C4-2B (cell line): ENCODE data around the gene YIPF5.

ENCODE experiments used
- H3K27ac ChIP-seq: fragments of 450-650 bp; 2 replicates; pipeline ENCODE4 v1.5.1; 2017
- ZFX ChIP-seq: fragments of 450-650 bp; IDR thresholded peaks from 2 replicates; pipeline ENCODE4 v1.6.1; 2017
- TF ChIP-seq, protein P1 (sequence below): fragments of 450-650 bp; conservative IDR thresholded peaks from 2 replicates; pipeline ENCODE4 v1.5.1; 2017; ENCODE audit warnings: mild to moderate bottlenecking

Gene YIPF5

DNA sequence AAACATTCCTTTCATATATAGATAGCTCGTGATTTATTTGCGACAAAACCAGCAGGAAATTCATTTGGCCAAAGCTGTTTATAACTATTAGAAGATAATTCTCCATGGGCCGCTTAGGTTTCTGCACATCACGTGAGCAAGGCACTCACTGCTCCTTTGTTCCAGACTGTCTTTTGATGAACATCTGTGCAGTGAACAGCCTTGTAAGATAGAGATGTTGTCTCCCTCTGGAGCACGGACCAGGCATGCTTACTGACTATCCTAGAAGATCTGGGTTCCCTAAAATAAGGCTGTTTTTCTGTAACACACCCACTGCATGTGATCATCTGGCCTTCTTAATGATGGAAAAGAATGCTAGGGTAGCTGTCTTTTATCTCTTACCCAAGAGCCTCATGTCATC, 30.9 kb downstream of the YIPF5 start:
- no peak overlapping the region for H3K27ac ChIP-seq
- no peak for TF ChIP-seq ZFX
- TF ChIP-seq, protein P1, sequence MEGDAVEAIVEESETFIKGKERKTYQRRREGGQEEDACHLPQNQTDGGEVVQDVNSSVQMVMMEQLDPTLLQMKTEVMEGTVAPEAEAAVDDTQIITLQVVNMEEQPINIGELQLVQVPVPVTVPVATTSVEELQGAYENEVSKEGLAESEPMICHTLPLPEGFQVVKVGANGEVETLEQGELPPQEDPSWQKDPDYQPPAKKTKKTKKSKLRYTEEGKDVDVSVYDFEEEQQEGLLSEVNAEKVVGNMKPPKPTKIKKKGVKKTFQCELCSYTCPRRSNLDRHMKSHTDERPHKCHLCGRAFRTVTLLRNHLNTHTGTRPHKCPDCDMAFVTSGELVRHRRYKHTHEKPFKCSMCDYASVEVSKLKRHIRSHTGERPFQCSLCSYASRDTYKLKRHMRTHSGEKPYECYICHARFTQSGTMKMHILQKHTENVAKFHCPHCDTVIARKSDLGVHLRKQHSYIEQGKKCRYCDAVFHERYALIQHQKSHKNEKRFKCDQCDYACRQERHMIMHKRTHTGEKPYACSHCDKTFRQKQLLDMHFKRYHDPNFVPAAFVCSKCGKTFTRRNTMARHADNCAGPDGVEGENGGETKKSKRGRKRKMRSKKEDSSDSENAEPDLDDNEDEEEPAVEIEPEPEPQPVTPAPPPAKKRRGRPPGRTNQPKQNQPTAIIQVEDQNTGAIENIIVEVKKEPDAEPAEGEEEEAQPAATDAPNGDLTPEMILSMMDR: no peak

DNA sequence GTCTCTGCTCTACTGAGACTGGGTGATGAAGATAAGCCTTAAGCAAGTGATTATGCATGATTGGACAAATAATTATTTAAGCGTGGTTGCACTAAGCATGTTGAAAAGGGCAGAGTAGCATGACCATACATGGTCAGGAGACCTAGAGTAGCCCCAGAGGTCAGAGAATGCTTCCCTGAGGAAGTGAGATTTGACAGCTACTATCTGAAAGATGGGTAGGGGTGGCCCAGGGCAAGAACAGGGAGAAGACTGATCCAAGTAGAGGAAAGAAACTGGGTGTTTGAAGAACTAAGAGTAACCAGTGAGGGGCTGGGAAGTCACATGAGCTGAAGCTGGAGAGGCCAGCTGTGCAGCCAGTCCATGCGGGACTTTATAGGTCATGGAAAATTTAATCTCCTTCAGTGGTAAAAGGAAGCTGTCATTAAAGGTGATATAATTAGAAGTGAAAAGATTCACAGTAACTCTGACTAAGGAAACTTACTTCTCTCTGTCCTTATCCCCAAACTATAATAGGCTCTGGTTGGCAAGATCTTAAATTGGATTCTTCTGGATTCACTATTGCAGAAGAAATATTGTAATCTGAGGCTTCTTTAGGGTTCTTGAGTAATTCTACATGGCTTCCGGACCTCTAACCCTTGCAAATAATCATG, 35.2 kb downstream of the YIPF5 start:
- no peak for TF ChIP-seq ZFX
- TF ChIP-seq, protein P1: no peak
- no peak overlapping the region for H3K27ac ChIP-seq

DNA sequence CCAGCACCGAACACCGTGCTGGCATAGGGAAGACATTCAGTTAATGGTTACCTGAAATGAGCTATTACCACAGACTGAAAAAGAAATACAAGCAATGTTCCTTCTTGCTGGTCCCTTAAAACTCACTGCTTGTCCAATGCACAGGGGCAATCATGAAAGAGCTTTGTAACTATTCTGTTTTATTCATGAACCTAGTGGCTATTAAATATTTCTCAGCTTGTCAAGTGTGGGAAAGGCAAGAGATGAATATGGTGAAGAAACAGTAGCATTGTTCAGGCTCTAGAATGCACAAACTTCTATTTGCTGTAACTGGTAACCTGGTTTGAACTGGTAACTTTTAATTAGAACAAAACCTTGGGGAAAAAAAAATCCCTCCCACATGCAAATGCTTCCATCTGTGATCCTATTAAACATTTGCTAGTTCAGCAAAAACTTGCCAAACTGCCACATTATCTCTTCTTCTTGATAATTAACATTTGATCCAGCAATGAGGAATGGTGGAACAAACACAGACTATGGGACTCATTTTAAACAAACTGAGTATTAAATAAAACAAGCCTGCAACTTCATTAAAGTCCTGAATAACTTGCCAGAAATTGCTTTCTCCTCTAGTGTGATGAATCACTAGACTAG, 36.1 kb downstream of the YIPF5 start:
- H3K27ac ChIP-seq: no peak overlapping the region
- TF ChIP-seq ZFX: no peak
- TF ChIP-seq, protein P1: no peak

DNA sequence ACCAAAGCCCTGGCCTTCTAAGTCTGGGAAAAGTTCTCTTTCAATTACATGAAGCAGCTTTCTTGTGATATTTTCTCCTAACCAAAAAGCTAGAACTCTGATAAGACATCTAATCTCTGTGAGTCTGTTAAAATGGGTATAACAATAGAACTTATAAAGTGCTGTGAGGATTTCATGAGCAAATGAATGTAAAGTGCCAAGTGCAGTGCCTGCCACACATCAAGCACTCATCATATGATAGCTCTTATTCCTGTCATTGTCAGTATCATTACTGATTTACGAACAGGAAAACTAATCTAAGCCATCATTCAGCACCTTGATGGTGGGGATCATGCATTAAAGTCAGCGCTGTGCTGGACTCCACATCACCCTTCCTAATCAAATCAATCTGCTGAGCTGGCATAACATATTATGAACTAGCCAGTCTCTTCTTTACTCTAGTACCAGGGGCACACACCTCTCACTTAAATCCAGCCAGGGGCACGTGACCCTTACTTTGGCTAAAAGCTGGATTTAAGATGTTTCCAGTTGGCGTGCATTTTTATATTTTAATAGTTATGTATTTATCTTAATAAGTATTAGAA, 37.3 kb downstream of the YIPF5 start:
- no peak overlapping the region for H3K27ac ChIP-seq
- no peak for TF ChIP-seq ZFX
- TF ChIP-seq, protein P1: no peak

DNA sequence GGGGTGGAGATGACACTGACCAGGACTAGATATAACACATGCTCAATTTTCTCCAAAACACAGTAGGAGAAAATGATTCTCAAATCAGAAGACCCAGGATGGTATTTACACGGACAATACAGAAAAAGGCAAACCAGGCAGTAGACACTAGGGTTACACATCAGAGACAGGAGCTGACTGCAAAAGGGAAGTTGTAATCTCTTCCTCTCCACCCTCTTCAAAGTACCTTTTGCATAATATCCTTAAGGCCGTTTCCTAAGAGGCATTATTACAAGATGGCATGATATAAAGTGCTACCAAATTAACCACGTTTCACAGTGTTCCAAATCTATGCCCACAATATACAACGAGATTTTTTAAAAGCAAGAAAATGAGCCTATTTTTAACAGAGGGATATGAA, 39.2 kb downstream of the YIPF5 start:
- no peak for TF ChIP-seq ZFX
- TF ChIP-seq, protein P1: no peak
- H3K27ac ChIP-seq: no peak overlapping the region

DNA sequence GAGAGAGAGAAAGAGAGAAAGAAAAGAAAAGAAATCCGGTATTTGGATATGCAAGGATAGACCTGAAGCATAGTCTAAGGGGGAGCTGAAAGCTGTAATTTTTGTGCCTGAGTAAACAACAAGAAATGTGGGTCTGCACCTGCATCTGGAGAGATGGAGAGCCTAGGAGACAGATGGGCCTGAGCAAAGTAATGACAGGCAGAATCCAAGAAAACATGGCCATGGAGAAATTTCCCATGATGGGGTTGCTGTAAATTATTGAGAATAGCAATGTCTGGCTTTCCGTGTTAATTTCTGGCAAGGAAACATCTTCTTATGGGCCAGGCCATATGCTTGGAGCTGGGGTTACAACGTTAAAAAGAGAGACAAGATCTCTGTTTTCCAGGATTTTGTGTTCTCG, 40.2 kb downstream of the YIPF5 start:
- H3K27ac ChIP-seq: no peak overlapping the region
- TF ChIP-seq, protein P1: no peak
- TF ChIP-seq ZFX: no peak

DNA sequence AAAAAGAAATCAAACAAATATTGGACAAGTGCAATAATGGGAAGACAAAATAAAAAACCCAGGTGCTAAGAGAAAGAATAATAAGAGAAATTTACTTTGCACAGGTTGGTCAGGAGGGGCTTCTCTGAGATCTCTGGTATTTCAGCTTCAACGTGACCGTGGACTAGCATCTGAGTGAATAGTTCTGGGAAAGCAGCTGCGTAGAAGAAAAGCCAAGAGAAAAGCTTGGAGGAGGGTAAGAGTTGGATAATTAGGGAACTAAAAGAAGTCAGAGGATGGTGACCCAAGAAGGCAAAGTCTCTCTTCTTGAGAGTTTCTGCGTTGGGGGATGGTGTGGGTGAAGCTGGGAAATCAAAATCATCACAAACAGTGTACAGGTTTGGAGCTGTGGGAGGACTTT, 41.6 kb downstream of the YIPF5 start:
- TF ChIP-seq, protein P1: no peak
- no peak overlapping the region for H3K27ac ChIP-seq
